ENCODE results near the gene ARPC2. TPM values are rescaled to one million over a fixed set of nuclear protein-coding genes. Genes with fewer than 3 reads are reported as not detected.
"Not testable (repeated sequence)": the region's sequence is repeated elsewhere in the genome, so short reads cannot be mapped to it uniquely, and the experiment has no call there.

Gene ARPC2
- total RNA-seq, result 135 TPM
- long read RNA-seq, transcript ARPC2-201 (10 exons, 1,605 nt), result minor isoform, 10 of 274 reads
- long read RNA-seq, transcript ARPC2-202 (11 exons, 1,505 nt), result major isoform, 248 of 274 reads
- long read RNA-seq, partial matches to known transcripts, result 3 of 274 reads
- long read RNA-seq, other reads (novel, unspliced or antisense), result 8 of 274 reads

DNA sequence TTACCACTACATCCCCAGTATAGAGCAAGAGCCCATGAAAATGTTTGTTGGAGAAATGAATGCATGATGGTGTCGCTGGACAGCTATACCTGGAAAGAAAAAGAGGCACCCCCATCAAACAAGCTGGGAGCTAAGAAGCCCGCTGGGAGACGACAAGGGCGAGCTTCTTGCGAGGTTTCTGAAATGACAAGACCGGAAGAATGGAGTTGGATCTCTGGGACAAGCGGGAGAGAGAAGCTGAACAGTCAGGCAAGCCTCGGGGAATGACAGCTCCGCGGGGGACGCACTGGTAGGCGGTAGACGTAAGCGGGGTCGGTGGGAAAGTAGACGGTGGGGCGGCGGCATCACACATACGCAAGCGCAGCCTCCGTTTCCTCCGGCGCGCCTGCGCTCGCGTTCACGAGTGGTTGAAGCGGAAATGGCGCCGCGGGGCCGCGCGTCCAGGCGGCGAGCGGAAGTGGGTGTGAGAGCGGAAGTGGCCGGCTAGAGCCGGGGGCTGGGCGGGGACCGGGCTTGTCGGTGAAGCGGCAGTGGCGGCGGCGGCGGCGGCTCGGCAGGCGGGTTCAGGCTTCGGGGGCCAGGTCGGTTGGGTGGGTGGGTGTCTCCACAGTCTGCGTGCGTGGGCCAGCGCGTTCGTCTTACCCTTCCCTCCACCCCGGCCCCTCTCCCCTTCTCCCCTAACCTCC, at the start of gene ARPC2:
Gene ARPC2 (plus strand): TSS at position 516 of the 686 bp plus-strand sequence. CDS start 282 bp downstream, outside the sequence.
- peak within 1 kb of the TSS; percentile 97 for H3K27ac ChIP-seq (replicated peaks)
- no peaks in the 10 kb centered on the region for H3K27me3 ChIP-seq (ENCODE audit: low read depth)
- DNase-seq, result peak; percentile 96
- TF ChIP-seq, protein P1, sequence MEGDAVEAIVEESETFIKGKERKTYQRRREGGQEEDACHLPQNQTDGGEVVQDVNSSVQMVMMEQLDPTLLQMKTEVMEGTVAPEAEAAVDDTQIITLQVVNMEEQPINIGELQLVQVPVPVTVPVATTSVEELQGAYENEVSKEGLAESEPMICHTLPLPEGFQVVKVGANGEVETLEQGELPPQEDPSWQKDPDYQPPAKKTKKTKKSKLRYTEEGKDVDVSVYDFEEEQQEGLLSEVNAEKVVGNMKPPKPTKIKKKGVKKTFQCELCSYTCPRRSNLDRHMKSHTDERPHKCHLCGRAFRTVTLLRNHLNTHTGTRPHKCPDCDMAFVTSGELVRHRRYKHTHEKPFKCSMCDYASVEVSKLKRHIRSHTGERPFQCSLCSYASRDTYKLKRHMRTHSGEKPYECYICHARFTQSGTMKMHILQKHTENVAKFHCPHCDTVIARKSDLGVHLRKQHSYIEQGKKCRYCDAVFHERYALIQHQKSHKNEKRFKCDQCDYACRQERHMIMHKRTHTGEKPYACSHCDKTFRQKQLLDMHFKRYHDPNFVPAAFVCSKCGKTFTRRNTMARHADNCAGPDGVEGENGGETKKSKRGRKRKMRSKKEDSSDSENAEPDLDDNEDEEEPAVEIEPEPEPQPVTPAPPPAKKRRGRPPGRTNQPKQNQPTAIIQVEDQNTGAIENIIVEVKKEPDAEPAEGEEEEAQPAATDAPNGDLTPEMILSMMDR (IDR thresholded peaks at IDR 0.05; ENCODE audit: borderline replicate concordance), result peak; percentile 49
- no peaks in the 10 kb centered on the region for H3K9me3 ChIP-seq (replicated peaks)
- H3K4me1 ChIP-seq, result peaks cover 58% of the 10 kb centered on the region
- H3K4me3 ChIP-seq, result peak within 1 kb of the TSS; percentile 96
- intact Hi-C loops (cut with micrococcal nuclease), result no loop called here
- H3K36me3 ChIP-seq, result no peaks in the 10 kb centered on the region

DNA sequence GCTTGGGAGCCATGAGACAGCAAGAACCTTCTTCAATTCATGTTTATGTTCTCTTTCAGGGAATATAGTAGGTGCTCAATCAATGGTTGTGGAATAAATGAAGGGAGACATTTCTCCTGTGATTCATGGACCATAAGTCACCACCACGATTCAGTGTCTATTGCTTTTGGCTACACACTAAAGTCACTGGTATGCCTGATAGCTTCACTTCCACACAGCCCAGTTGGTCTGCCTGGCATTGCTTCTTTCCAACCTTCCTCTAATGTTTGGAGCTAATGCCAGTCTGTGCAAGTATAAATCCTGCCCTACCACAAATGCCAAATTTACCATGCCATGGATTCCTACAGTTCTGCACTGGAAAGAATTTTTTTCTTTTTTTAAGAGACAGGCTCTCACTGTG, 49.0 kb upstream of the ARPC2 start:
- TF ChIP-seq, protein P1 (IDR thresholded peaks at IDR 0.05; ENCODE audit: borderline replicate concordance), result no peak
- no peaks in the 10 kb centered on the region for H3K4me1 ChIP-seq

DNA sequence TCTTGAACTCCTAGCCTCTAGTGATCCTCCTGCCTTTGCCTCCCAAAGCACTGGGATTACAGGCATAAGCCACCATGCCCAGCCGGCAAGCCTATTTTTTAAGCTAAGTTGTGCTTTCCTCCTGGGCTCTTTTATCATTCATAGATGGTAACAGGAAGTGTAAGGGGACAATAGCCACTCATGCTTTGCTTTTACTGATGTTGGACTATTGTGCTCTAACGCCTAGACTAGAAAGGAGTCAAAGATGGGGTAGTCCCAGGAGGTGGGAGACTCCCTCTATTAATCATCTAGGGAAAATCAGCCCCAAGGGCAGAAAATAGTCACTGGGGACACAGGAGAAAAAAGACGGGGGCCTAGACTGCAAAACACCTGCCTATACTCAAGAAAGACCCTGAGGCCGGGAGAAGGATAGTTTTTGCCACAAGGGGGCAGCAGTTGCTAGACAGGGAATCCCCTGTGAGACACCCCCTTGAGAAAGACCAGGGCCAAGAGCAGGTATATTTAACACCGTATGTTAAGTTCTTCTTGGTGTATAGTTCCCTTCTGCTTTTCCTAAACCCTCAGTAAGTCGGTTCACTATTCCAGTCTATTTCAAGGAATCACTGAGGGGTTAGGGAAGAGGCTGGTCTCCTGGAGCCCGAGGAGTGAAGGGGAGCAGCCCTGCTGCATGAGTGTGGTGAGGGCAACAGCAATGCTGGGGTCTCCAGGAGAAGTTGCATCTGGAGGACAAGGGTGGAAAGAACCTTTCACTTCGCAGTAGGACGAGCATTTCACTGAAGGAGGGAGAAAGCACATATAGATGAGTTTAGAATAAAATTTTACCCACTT, 48.1 kb upstream of the ARPC2 start:
- intact Hi-C loops (cut with micrococcal nuclease), result no loop called here
- no peak overlapping the region for H3K27ac ChIP-seq (replicated peaks)
- H3K4me3 ChIP-seq, result no peak overlapping the region
- DNase-seq, result peak; percentile 29
- TF ChIP-seq, protein P1 (IDR thresholded peaks at IDR 0.05; ENCODE audit: borderline replicate concordance), result peak; percentile 76
- no peaks in the 10 kb centered on the region for H3K9me3 ChIP-seq (replicated peaks)
- no peaks in the 10 kb centered on the region for H3K4me1 ChIP-seq
- H3K27me3 ChIP-seq (ENCODE audit: low read depth), result peaks cover 51% of the 10 kb centered on the region
- H3K36me3 ChIP-seq, result no peaks in the 10 kb centered on the region

More for the DNA sequence above, 49.0 kb upstream of the ARPC2 start:
- Histone ChIP-seq H3K36me3 (no peaks in the 10 kb centered on the region), H3K27ac (replicated peaks) (no peak overlapping the region), H3K27me3 (ENCODE audit: low read depth) (peaks cover 53% of the 10 kb centered on the region), H3K9me3 (replicated peaks) (no peaks in the 10 kb centered on the region), H3K4me3 (no peak overlapping the region)
- no peak for DNase-seq
- intact Hi-C loops (cut with micrococcal nuclease), result no loop called here

DNA sequence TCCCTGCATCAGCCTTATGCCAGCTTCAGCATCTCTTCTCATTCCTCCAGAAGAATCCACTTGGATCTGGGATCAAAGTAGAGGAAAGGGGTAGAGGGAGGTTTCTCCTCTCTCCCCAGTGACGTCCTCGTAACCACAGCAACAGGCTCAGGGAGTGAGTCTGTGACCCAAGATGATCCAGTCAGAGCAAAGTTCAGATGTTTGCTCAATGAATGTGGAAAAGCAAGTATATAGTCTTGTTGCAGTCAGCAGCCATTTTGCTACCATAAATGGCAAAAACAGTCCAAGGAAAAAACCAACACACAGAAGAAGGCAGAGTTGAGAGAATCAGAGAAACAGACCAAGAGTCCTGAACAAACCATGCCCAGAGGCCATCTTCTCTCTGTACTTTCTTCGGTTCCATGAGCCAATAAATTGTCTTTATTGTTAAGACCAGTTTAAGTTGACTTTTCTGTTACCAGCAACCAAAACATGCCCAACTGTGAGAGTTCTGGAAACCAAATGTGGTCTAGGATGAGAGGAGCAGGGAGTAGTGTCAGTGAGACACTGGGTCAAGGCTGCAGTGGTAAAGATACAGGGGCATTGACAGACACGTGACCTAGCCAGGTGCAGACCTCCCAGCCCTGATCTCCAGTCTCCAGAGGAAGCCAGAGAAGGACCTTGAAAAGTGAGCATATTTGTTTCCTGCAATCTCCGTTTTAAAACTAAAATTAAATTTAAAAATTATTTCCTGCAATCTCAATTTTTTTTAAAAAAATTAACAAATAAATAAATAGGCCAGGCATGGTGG, 47.0 kb upstream of the ARPC2 start:
- Histone ChIP-seq H3K4me3 (no peak overlapping the region), H3K27me3 (ENCODE audit: low read depth) (peaks cover 43% of the 10 kb centered on the region), H3K36me3 (no peaks in the 10 kb centered on the region), H3K4me1 (no peaks in the 10 kb centered on the region), H3K27ac (replicated peaks) (no peak overlapping the region), H3K9me3 (replicated peaks) (no peaks in the 10 kb centered on the region)
- intact Hi-C loops (cut with micrococcal nuclease), result no loop called here
- DNase-seq, result no peak
- TF ChIP-seq, protein P1 (IDR thresholded peaks at IDR 0.05; ENCODE audit: borderline replicate concordance), result no peak

DNA sequence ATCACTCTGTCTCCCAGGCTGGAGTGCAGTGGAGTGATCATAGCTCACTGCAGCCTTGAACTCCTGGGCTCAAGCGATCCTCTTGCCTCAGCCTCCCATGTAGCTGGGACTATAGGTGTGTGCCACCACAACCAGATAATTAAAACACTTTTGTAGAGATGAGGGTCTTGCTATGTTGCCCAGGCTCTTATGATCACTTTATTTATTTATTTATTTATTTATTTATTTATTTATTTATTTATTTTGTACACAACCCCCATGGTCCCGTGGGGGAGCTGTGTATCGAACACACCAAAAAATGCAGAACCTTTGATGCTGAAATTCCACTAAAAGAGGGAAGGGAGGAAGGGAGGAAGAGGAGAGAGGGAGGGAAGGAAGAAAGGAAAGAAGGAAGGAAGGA, 45.2 kb upstream of the ARPC2 start:
- intact Hi-C loops (cut with micrococcal nuclease), result not testable (repeated sequence)

More for the DNA sequence above, 45.2 kb upstream of the ARPC2 start:
- not testable (repeated sequence) for H3K4me3 ChIP-seq; H3K27ac ChIP-seq (replicated peaks); H3K9me3 ChIP-seq (replicated peaks); H3K36me3 ChIP-seq; H3K4me1 ChIP-seq; DNase-seq
- H3K27me3 ChIP-seq (ENCODE audit: low read depth), result peaks cover 37% of the 10 kb centered on the region
